ENCODE results near the gene FRYL.

Gene FRYL

DNA sequence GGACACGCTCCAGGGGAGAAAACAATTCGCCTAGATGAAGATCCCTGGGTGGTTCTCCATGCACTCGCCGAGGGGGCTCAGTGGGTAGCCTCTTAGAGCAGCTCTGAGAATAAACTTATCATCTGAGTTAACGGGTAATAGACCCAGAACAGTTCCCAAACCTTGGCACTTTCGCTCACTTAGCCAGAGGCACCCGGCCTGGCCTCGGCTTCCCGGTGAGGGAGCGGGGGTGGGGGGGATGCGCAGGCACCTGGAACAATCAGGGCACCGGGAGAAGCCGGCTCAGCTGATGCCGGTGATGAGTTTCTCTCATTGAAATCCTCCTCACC, 290.4 kb downstream of the FRYL start:
- no peaks in the 10 kb centered on the region for H3K27me3 ChIP-seq (ENCODE audit: insufficient read depth, low read length, poor library complexity, severe bottlenecking)
- no peaks in the 10 kb centered on the region for H4K20me1 ChIP-seq (ENCODE audit: insufficient read depth, low read length, poor library complexity, severe bottlenecking)
- H3F3A ChIP-seq (ENCODE audit: low read depth), result no peaks in the 10 kb centered on the region
- no peaks in the 10 kb centered on the region for H3K9me3 ChIP-seq (ENCODE audit: insufficient read depth, low read depth, low read length)
- no peak overlapping the region for H3K4me2 ChIP-seq (ENCODE audit: low read depth, low read length, poor library complexity, severe bottlenecking)
- H3K79me2 ChIP-seq (ENCODE audit: insufficient read depth, low read length), result no peaks in the 10 kb centered on the region
- no peak overlapping the region for H3K4me3 ChIP-seq (ENCODE audit: low read length, poor library complexity, severe bottlenecking)
- no peak overlapping the region for H2AFZ ChIP-seq (ENCODE audit: low read length)
- H3K9ac ChIP-seq (ENCODE audit: low read depth, low read length, poor library complexity, severe bottlenecking), result no peak overlapping the region
- no peaks in the 10 kb centered on the region for H3K36me3 ChIP-seq (ENCODE audit: insufficient read depth, low read length)
- no peaks in the 10 kb centered on the region for H3K9me2 ChIP-seq (replicated peaks; ENCODE audit: low read depth, low read length)
- TF ChIP-seq, protein P1, sequence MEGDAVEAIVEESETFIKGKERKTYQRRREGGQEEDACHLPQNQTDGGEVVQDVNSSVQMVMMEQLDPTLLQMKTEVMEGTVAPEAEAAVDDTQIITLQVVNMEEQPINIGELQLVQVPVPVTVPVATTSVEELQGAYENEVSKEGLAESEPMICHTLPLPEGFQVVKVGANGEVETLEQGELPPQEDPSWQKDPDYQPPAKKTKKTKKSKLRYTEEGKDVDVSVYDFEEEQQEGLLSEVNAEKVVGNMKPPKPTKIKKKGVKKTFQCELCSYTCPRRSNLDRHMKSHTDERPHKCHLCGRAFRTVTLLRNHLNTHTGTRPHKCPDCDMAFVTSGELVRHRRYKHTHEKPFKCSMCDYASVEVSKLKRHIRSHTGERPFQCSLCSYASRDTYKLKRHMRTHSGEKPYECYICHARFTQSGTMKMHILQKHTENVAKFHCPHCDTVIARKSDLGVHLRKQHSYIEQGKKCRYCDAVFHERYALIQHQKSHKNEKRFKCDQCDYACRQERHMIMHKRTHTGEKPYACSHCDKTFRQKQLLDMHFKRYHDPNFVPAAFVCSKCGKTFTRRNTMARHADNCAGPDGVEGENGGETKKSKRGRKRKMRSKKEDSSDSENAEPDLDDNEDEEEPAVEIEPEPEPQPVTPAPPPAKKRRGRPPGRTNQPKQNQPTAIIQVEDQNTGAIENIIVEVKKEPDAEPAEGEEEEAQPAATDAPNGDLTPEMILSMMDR (conservative IDR thresholded peaks at IDR 0.05; ENCODE audit: low read length), result no peak
- TF ChIP-seq EZH2phosphoT487 (IDR thresholded peaks at IDR 0.05; ENCODE audit: borderline replicate concordance), result no peak
- H3K4me1 ChIP-seq (ENCODE audit: insufficient read depth, low read length, poor library complexity, severe bottlenecking), result no peaks in the 10 kb centered on the region

DNA sequence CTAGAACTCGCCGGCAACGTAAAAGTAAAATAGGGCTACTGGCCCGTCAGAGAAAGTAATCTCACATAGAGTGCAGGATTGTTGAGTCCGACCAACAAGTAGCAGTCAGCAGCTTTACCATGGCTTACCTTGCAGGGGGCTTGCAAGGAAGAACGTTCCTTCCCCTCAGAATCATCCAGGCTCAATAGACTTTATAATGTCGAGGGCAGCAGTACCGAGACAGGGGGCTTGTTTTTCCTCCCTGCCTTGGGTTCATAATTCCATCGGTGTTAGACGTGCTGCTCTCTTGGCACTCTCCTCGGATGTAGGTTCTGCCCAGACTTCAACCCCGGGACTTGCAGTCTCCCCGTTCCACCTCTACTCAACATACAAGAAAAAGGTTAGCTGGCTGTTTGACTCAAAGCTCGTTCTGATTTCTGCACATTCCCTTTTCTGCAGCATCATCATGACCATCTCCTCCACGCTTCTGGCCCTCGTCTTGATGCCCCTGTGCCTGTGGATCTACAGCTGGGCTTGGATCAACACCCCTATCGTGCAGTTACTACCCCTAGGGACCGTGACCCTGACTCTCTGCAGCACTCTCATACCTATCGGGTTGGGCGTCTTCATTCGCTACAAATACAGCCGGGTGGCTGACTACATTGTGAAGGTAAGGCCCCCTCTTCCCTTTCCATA, 295.4 kb downstream of the FRYL start:
- H3K36me3 ChIP-seq (ENCODE audit: insufficient read depth, low read length), result no peaks in the 10 kb centered on the region
- H3K9ac ChIP-seq (ENCODE audit: low read depth, low read length, poor library complexity, severe bottlenecking), result no peak overlapping the region
- no peaks in the 10 kb centered on the region for H3K9me2 ChIP-seq (replicated peaks; ENCODE audit: low read depth, low read length)
- no peaks in the 10 kb centered on the region for H3K9me3 ChIP-seq (ENCODE audit: insufficient read depth, low read depth, low read length)
- no peak overlapping the region for H2AFZ ChIP-seq (ENCODE audit: low read length)
- H4K20me1 ChIP-seq (ENCODE audit: insufficient read depth, low read length, poor library complexity, severe bottlenecking), result no peaks in the 10 kb centered on the region
- H3K79me2 ChIP-seq (ENCODE audit: insufficient read depth, low read length), result no peaks in the 10 kb centered on the region
- H3K4me1 ChIP-seq (ENCODE audit: insufficient read depth, low read length, poor library complexity, severe bottlenecking), result no peaks in the 10 kb centered on the region
- H3K4me3 ChIP-seq (ENCODE audit: low read length, poor library complexity, severe bottlenecking), result no peak overlapping the region
- H3F3A ChIP-seq (ENCODE audit: low read depth), result no peaks in the 10 kb centered on the region
- no peak overlapping the region for H3K4me2 ChIP-seq (ENCODE audit: low read depth, low read length, poor library complexity, severe bottlenecking)
- TF ChIP-seq EZH2phosphoT487 (IDR thresholded peaks at IDR 0.05; ENCODE audit: borderline replicate concordance), result no peak
- TF ChIP-seq, protein P1 (conservative IDR thresholded peaks at IDR 0.05; ENCODE audit: low read length), result no peak
- no peaks in the 10 kb centered on the region for H3K27me3 ChIP-seq (ENCODE audit: insufficient read depth, low read length, poor library complexity, severe bottlenecking)

DNA sequence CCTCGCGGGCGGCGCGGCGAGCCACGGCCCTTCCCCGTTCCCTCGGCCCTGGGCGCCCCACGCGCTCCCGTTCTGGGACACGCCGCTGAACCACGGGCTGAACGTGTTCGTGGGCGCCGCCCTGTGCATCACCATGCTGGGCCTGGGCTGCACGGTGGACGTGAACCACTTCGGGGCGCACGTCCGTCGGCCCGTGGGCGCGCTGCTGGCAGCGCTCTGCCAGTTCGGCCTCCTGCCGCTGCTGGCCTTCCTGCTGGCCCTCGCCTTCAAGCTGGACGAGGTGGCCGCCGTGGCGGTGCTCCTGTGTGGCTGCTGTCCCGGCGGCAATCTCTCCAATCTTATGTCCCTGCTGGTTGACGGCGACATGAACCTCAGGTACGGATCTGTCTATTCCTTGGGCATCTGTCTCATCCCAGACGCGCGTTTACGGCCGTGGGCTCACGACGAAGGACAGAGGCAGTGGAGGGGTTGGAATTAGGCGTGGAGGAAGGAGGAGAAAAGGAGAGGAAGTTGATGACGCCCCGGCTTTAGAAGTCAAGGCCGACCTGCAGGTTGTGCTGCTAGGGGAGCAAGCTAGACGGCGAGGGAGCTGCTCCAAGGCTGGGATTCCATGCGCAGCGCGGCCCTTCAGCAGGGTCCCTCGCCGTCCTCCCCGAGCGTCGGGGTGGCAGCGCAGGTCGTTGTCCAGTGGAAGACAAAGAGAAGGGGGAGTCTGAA, 296.1 kb downstream of the FRYL start:
- H3K4me2 ChIP-seq (ENCODE audit: low read depth, low read length, poor library complexity, severe bottlenecking), result no peak overlapping the region

More for the DNA sequence above, 296.1 kb downstream of the FRYL start:
- TF ChIP-seq EZH2phosphoT487 (IDR thresholded peaks at IDR 0.05; ENCODE audit: borderline replicate concordance), result no peak
- TF ChIP-seq, protein P1 (conservative IDR thresholded peaks at IDR 0.05; ENCODE audit: low read length), result no peak
- no peak overlapping the region for H2AFZ ChIP-seq (ENCODE audit: low read length)
- H3K9me2 ChIP-seq (replicated peaks; ENCODE audit: low read depth, low read length), result no peaks in the 10 kb centered on the region
- H3K36me3 ChIP-seq (ENCODE audit: insufficient read depth, low read length), result no peaks in the 10 kb centered on the region
- H3K9ac ChIP-seq (ENCODE audit: low read depth, low read length, poor library complexity, severe bottlenecking), result no peak overlapping the region
- no peaks in the 10 kb centered on the region for H3K79me2 ChIP-seq (ENCODE audit: insufficient read depth, low read length)
- H3K9me3 ChIP-seq (ENCODE audit: insufficient read depth, low read depth, low read length), result no peaks in the 10 kb centered on the region
- no peaks in the 10 kb centered on the region for H3K27me3 ChIP-seq (ENCODE audit: insufficient read depth, low read length, poor library complexity, severe bottlenecking)
- H4K20me1 ChIP-seq (ENCODE audit: insufficient read depth, low read length, poor library complexity, severe bottlenecking), result no peaks in the 10 kb centered on the region
- H3F3A ChIP-seq (ENCODE audit: low read depth), result no peaks in the 10 kb centered on the region
- no peaks in the 10 kb centered on the region for H3K4me1 ChIP-seq (ENCODE audit: insufficient read depth, low read length, poor library complexity, severe bottlenecking)
- no peak overlapping the region for H3K4me3 ChIP-seq (ENCODE audit: low read length, poor library complexity, severe bottlenecking)

Measured in Loucy (cell line).